ENCODE measurements around the gene KRT6A.
"Not testable (repeated sequence)": the region's sequence is repeated elsewhere in the genome, so short reads cannot be mapped to it uniquely, and the experiment has no call there.

Gene KRT6A

GRCh38 chr12:52474212-52474611, 18.8 kb downstream of the KRT6A start:
- Mint-ChIP-seq H3K36me3 (no peaks in the 10 kb centered on the region), H3K4me1 (ENCODE audit: low read depth) (no peaks in the 10 kb centered on the region), H3K9me3 (ENCODE audit: low read depth) (no peaks in the 10 kb centered on the region), H3K4me3 (no peak overlapping the region), H3K27ac (no peak overlapping the region), H3K27me3 (peaks cover 4% of the 10 kb centered on the region)

- Mint-ChIP-seq H3K4me1 (ENCODE audit: low read depth) (no peaks in the 10 kb centered on the region), H3K9me3 (ENCODE audit: low read depth) (no peaks in the 10 kb centered on the region), H3K36me3 (no peaks in the 10 kb centered on the region), H3K27ac (no peak within 1 kb of the TSS), H3K27me3 (peaks cover 4% of the 10 kb centered on the region), H3K4me3 (no peak within 1 kb of the TSS)
Observed at GRCh38 chr12:52473768-52474167, 19.3 kb downstream of the KRT6A start, which contains the start of gene KRT6C. Gene KRT6C, minus strand, starts transcription at chr12:52473805. Its CDS starts 68 bp downstream, at chr12:52473737.

GRCh38 chr12:52469853-52470252, 23.2 kb downstream of the KRT6A start:
- Mint-ChIP-seq H3K9me3 (ENCODE audit: low read depth) (no peaks in the 10 kb centered on the region), H3K4me1 (ENCODE audit: low read depth) (no peaks in the 10 kb centered on the region), H3K27ac (no peak overlapping the region), H3K4me3 (no peak overlapping the region), H3K27me3 (peaks cover 5% of the 10 kb centered on the region), H3K36me3 (no peaks in the 10 kb centered on the region)

DNA sequence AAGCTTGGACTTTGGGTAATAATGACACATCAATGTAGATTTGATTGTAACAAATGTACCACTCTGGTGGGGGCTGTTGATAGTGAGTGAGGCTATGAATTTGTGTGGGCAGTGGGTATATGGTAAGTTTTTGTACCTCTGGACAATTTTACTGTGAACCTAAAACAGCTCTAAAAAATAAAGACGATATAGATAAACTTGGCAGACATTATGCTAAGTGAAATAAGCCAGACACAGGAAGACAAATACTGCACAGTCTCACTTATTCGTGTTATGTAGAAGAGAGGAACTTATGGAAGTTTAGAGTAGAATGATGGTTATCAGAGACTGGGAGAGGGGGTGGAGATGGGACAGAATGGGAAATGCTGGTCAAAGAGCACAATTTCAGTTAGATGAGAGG, 28.2 kb downstream of the KRT6A start:
- Mint-ChIP-seq H3K9me3 (ENCODE audit: low read depth) (no peaks in the 10 kb centered on the region), H3K27ac (no peak overlapping the region), H3K4me3 (no peak overlapping the region), H3K27me3 (peaks cover 11% of the 10 kb centered on the region), H3K4me1 (ENCODE audit: low read depth) (no peaks in the 10 kb centered on the region), H3K36me3 (peaks cover 4% of the 10 kb centered on the region)

- peaks cover 4% of the 10 kb centered on the region for H3K36me3 Mint-ChIP-seq
- no peaks in the 10 kb centered on the region for H3K4me1 Mint-ChIP-seq (ENCODE audit: low read depth)
- H3K9me3 Mint-ChIP-seq (ENCODE audit: low read depth): no peaks in the 10 kb centered on the region
- no peak overlapping the region for H3K4me3 Mint-ChIP-seq
- peaks cover 14% of the 10 kb centered on the region for H3K27me3 Mint-ChIP-seq
- no peak overlapping the region for H3K27ac Mint-ChIP-seq
Observed at GRCh38 chr12:52461693-52462092, 31.4 kb downstream of the KRT6A start.

DNA sequence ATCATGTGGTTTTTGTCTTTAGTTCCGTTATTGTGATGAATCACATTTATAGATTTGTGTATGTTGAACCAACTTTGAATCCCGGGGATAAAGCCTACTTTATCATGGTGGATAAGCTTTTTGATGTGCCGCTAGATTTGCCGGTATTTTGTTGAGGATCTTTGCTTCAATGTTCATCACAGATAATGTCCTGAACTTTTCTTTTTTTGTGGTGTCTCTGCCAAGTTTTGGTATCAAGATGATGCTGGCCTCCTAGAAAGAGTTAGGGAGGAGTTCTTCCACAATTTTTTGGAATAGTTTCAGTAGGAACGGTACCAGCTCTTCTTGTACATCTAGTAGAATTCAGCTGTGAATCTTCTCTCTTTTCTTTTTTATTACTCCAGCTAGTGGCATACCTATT, 34.2 kb downstream of the KRT6A start:
- H3K4me1 Mint-ChIP-seq (ENCODE audit: low read depth): peaks cover 4% of the 10 kb centered on the region
- no peak overlapping the region for H3K27ac Mint-ChIP-seq
- H3K27me3 Mint-ChIP-seq: peaks cover 13% of the 10 kb centered on the region
- H3K4me3 Mint-ChIP-seq: no peak overlapping the region
- peaks cover 4% of the 10 kb centered on the region for H3K36me3 Mint-ChIP-seq
- H3K9me3 Mint-ChIP-seq (ENCODE audit: low read depth): no peaks in the 10 kb centered on the region

GRCh38 chr12:52455821-52456220, 37.2 kb downstream of the KRT6A start:
- peaks cover 8% of the 10 kb centered on the region for H3K27me3 Mint-ChIP-seq
- no peaks in the 10 kb centered on the region for H3K36me3 Mint-ChIP-seq
- no peaks in the 10 kb centered on the region for H3K9me3 Mint-ChIP-seq (ENCODE audit: low read depth)
- H3K27ac Mint-ChIP-seq: no peak overlapping the region
- H3K4me1 Mint-ChIP-seq (ENCODE audit: low read depth): peaks cover 4% of the 10 kb centered on the region
- H3K4me3 Mint-ChIP-seq: no peak overlapping the region

- H3K36me3 Mint-ChIP-seq: no peaks in the 10 kb centered on the region
- H3K9me3 Mint-ChIP-seq (ENCODE audit: low read depth): no peaks in the 10 kb centered on the region
- peaks cover 5% of the 10 kb centered on the region for H3K27me3 Mint-ChIP-seq
- H3K4me1 Mint-ChIP-seq (ENCODE audit: low read depth): peaks cover 4% of the 10 kb centered on the region
- H3K4me3 Mint-ChIP-seq: no peak overlapping the region
- no peak overlapping the region for H3K27ac Mint-ChIP-seq
Observed at GRCh38 chr12:52454411-52455201, 38.5 kb downstream of the KRT6A start.

DNA sequence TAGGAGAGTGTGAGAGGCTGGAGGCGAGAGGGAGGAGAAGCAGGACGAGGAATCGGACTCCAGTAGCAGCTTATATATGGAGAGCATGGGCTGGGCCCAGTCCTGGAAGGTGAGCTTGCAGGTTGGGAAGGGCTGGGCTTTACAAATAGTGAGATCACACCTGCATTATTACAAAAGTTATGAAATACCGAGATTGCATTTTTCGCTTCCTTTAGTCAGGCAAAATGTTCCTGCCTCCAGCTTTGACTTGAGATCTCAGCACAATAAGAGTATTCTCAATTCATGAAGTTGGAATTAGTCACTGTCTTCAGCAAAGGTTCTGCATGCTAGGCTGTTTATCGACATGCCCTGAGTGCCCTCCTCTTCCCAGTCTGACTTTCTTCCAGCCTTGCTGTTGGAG, 41.0 kb downstream of the KRT6A start, which contains the start of gene KRT6B:
Gene KRT6B, minus strand, starts transcription at position 46 of the 400 bp plus-strand sequence. CDS start 68 bp downstream, outside the sequence.
- Mint-ChIP-seq H3K27ac (no peak within 1 kb of the TSS), H3K4me3 (no peak within 1 kb of the TSS), H3K9me3 (ENCODE audit: low read depth) (no peaks in the 10 kb centered on the region), H3K4me1 (ENCODE audit: low read depth) (peaks cover 4% of the 10 kb centered on the region), H3K27me3 (no peaks in the 10 kb centered on the region), H3K36me3 (no peaks in the 10 kb centered on the region)

- no peaks in the 10 kb centered on the region for H3K36me3 Mint-ChIP-seq
- H3K27ac Mint-ChIP-seq: no peak overlapping the region
- H3K4me3 Mint-ChIP-seq: no peak overlapping the region
- peaks cover 4% of the 10 kb centered on the region for H3K27me3 Mint-ChIP-seq
- no peaks in the 10 kb centered on the region for H3K4me1 Mint-ChIP-seq (ENCODE audit: low read depth)
- H3K9me3 Mint-ChIP-seq (ENCODE audit: low read depth): no peaks in the 10 kb centered on the region
Observed at GRCh38 chr12:52448228-52448627, 44.8 kb downstream of the KRT6A start.

DNA sequence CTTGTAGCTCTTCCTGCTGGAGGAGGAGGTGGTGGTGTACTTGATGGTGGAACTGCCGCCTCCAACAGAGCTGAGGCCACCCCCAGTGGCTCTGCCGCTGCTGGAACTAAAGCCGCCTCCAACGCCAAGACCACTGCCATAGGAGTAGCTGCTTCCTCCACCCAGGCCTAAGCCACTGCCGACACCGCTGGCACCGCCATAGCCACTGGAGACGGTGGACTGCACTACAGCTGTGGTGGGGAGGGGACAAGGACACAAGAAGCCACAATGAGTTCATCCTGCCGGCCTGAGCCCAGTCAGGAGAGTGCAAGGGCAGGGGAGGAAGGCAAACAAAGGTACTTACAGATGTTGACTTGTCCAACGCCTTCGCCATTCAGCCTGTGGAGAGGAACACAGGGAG, 45.9 kb downstream of the KRT6A start:
- not testable (repeated sequence) for H3K4me1 Mint-ChIP-seq (ENCODE audit: low read depth); H3K4me3 Mint-ChIP-seq; H3K27me3 Mint-ChIP-seq; H3K9me3 Mint-ChIP-seq (ENCODE audit: low read depth); H3K36me3 Mint-ChIP-seq; H3K27ac Mint-ChIP-seq

DNA sequence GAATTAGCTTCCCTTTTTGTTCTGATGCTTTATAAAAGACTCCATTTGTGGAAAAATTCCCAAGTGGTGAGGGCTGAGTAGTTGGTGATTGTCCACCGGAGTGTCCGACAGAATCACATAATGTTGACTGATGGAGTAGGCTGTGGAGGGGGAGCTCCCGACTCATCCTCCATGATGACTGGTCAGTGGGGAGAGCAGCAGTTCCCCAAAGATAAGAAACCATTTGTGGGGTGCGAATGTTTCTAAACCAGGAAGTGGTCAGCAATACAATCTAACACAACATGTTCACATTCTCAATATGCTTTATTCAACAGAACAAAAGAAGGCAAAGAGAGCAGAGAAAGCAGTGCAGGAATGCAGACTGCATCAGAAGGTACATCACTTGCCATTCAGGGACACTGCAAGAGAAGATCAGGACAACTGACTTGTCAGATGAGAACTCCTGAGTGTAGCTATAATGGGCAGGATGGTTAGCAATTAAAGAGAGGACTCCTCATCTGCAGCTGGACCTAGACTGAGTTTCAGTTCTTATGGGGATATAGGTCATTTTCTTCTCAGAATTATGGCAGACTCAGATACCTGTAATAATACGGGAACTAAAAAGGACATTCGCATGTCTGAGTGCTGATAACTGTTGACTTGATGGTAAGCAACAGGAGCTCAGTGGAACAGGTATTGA, 46.6 kb downstream of the KRT6A start:
- Mint-ChIP-seq H3K27ac (no peak overlapping the region), H3K4me3 (no peak overlapping the region), H3K36me3 (no peaks in the 10 kb centered on the region), H3K27me3 (peaks cover 7% of the 10 kb centered on the region), H3K4me1 (ENCODE audit: low read depth) (no peaks in the 10 kb centered on the region), H3K9me3 (ENCODE audit: low read depth) (no peaks in the 10 kb centered on the region)

DNA sequence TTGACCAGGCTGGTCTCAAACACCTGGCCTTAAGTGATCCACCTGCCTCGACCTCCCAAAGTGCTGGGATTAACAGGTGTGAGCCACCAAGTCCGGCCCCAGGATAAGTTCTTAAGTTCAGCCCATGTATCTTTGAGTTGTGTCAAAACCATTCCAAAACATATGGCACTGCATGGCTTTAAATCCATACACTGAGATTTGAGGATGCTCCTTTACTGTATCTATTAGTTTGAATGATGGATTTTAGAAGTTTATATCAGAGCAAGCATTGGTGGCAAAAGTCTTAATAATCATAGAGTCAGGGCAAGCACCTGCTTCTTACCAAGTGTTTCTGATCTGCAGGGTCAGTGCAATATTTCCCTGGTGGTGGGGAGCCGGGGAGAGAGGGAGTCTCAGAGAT, 47.2 kb downstream of the KRT6A start:
- Mint-ChIP-seq H3K27me3 (peaks cover 11% of the 10 kb centered on the region), H3K9me3 (ENCODE audit: low read depth) (no peaks in the 10 kb centered on the region), H3K4me1 (ENCODE audit: low read depth) (no peaks in the 10 kb centered on the region), H3K27ac (no peak overlapping the region), H3K4me3 (no peak overlapping the region), H3K36me3 (no peaks in the 10 kb centered on the region)

- Mint-ChIP-seq H3K36me3 (no peaks in the 10 kb centered on the region), H3K4me3 (no peak overlapping the region), H3K27me3 (peaks cover 11% of the 10 kb centered on the region), H3K27ac (no peak overlapping the region), H3K9me3 (ENCODE audit: low read depth) (no peaks in the 10 kb centered on the region), H3K4me1 (ENCODE audit: low read depth) (no peaks in the 10 kb centered on the region)
Observed at GRCh38 chr12:52444647-52445595, 48.1 kb downstream of the KRT6A start.

- H3K9me3 Mint-ChIP-seq (ENCODE audit: low read depth): no peaks in the 10 kb centered on the region
- no peaks in the 10 kb centered on the region for H3K4me1 Mint-ChIP-seq (ENCODE audit: low read depth)
- H3K4me3 Mint-ChIP-seq: no peak overlapping the region
- peaks cover 12% of the 10 kb centered on the region for H3K27me3 Mint-ChIP-seq
- H3K27ac Mint-ChIP-seq: no peak overlapping the region
- H3K36me3 Mint-ChIP-seq: no peaks in the 10 kb centered on the region
Observed at GRCh38 chr12:52443966-52444365, 49.1 kb downstream of the KRT6A start.

Data from activated naive CD8-positive, alpha-beta T cell (primary cell).